Measurements from ENCODE around the gene GIMD1.
"Not testable (repeated sequence)": the region's sequence is repeated elsewhere in the genome, so short reads cannot be mapped to it uniquely, and the experiment has no call there.

Gene GIMD1

DNA sequence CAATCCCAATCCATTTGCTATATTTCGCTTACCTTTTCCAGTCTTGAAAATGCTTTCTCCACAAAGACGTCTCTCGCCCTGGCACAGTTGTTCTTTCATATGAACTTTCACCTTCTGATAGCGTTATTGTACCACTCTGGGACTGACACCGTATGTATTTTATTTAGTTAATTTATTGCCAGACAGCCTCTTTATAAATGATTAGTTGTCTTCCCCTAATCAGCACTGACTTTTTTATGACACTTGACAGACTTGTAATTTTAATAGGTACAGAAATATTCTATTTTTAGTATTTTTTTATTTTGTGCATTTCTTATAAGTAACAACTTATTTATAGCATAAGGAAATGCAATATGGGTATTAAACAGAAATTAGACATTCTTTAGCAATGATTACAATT, at the start of gene GIMD1:
GIMD1 (minus strand) TSS at position 101 of the 400 bp plus-strand sequence. CDS start 1,343 bp downstream, outside the sequence.
- no peak for DNase-seq

GRCh38 chr4:106414366-106414765, 45.8 kb upstream of the GIMD1 start:
- DNase-seq: no peak

DNA sequence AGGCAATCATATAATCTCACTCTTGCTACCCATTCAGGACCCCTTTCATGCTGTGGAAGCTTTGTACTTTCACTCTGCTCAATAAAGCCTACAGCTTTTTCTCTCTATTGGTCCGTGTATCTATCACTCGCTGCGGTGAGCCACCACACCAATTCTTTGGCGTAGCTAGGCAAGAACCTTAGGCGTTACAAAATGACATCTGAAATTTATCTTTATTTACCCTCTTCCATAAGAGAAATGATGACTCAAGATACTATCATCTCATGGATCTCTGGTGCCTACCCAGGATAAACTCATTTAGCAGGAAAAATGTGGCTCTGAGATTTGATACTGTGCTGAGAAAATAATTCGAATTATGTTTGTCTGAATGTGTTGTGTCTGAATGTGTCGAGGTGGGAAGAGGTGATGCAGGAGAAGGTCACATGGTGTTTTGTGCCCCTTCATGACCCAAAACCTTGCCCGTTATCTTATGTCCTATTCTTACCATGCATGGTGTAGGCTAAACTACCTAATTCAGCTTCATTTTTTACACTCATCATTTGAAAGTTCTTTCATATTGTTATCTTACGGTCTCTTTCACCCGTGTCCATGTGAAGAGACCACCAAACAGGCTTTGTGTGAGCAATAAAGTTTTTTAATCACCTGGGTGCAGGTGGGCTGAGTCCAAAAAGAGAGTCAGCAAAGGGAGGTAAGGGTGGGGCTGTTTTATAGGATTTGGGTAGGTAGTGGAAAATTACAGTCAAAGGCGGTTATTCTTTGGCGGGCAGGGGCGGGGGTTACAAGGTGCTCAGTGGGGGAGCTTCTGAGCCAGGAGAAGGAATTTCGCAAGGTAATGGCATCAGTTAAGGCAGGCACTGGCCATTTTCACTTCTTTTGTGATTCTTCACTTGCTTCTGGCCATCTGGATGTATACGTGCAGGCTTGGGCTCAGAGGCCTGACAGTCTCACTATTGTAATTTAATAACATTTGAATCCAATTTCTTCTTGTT, 41.6 kb upstream of the GIMD1 start:
- no peak for DNase-seq

- DNase-seq: not testable (repeated sequence)
Measured at GRCh38 chr4:106408004-106408403, 39.4 kb upstream of the GIMD1 start.

DNA sequence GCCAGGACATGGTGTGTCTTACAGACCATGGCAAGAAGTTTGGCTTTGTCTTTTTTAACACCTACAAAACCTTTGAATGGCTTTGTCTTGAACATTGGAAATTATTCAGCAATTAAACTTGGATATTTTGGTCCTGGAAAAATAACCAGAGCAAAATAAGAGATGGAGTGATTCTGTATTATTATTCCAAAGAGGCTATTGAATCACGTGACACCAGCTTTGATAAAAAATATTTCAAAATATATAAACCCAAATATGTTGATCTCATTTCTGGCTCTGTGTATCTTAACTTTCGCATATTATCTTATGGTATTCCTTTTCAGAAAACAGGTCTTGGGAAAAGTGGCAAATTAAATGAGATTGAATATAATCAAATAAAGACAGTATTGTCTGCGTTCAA, 32.6 kb upstream of the GIMD1 start:
- no peak for DNase-seq

GRCh38 chr4:106398898-106399297, 30.3 kb upstream of the GIMD1 start:
- not testable (repeated sequence) for DNase-seq

DNA sequence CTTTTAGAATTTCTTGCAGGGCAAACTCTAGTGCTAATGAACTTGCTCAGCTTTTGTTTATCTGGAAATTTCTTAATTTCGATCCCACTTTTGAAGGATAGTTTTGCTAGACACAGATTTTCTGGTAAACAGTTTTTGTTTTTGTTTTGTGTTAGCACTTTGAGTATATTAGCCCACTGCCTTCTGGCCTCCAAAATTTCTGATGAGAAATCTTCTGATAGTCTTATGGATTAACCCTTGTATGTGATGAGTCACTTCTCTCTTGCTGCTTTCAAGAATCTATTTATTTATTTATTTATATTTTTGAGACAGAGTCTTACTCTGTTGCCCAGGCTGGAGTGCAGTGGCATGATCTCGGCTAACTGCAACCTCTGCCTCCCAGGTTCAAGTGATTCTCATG, 27.0 kb upstream of the GIMD1 start:
- no peak for DNase-seq

DNA sequence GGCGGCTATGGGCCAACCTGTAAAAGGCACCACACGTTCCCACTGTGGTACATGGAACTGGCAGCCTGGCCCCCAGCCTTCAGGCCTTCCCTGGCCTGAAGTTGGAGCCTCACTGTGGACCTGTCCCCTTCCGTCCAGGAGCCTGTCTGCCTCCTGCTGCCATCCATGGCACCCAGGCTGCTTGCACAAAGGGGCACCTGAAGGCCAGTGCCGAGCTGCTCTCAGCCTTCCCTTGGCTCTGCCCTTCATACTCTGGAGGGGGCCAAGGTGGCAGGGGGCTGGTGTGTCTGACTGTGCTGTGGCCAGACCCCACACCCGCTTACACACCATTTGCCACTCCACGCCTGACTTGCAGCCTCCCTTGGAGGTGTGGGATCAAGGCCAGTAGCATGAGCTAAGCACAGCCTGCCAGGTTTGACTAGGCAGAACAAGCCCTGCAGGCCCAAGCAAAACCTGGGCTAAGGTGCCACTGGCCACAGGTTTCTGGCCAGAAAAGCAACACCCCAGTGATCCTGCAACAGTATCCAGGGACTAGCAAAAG, 17.3 kb upstream of the GIMD1 start:
- no peak for DNase-seq

DNA sequence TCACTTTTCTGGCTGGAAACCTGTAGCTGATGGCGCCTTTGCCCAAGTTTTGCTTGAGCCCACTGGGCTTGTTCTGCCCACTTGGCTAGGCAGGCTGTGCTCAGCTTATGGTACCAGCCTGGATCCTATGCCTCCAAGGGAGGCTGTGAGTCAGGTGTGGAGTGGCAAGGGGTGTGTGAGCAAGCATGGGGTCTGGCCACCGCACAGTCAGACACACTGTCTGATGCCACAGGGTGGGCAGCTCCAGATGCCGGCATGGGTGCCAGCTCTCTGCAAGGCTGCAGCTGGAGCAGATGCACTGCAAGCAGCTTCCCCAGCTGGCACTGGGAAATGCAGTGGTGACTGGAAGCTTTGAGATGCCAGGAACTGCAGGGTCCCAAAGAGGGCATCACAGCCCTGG, 16.3 kb upstream of the GIMD1 start:
- DNase-seq: no peak

DNA sequence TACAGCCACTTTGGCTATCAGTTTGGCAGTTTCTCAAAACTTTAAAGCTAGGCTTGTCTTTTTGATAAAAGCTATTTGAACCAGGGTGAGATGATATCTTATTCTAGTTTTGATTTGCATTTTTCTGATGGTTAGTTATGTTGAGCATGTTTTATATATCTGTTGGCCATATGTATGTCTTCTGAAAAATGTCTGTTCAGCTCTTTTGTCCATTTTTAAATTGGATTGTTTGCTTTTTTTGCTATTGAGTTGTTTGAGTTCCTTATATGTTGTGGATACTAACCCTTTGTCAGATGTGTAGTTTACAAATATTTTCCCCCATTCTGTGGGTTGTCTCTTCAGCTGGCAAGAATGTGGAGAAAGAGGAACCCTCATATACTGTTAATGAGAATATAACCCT, 11.6 kb upstream of the GIMD1 start:
- DNase-seq: no peak

DNA sequence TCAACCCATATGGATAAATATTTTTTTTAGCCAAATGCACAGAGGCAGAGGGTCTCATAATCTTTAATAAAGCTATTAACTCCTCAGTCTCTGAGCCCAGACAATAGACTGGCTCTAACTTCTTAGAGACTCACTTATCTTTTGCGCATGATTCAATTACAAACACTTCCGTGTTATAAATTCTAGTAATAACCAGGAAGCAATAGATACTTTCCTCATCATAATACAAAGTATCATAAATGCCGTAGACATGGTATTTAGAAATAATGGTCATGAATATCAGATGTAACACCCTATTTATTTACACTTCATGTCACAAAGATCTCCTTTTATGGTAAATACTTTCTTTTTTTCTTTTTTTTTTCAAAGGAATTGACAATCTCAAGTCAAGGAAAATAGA, 4.4 kb upstream of the GIMD1 start:
- no peak for DNase-seq

DNA sequence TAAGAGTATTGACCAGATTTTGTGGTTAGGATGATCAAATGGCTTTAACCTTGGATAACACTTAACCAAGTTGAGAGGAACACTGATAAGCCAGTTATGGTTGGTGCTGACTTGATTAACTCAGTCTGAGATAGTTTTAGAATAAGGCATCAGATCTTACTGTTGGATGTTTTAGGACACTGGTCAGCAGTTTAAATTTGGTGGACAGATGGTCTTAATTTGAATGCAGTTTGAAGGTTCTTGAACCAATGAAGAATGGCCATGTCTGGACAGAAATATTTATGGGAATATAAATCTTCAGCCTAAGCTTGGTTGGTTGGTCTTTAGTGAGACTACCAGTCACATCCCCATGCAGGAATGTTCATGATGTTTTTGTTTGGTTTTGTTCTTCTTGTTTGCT, 2.6 kb upstream of the GIMD1 start:
- DNase-seq: no peak

DNA sequence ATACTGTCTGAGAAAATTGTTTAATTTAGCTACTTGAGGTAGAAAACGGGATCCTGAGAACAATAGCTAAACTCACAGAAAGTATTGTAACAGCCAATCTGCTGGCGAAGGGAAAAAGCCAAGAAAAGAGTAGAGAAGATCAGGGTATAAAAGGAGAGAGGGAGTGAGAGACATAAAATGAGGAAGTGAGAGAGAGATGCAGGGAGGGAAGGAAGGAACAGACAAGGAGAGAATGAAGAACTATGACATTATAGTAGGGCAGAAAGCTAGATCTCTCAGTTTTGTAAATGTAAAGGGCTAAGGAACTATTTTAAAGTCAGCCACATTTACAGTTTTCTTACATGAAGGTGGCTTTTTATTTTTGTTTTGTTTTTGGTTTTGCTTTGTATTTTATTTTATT, 1.6 kb upstream of the GIMD1 start:
- no peak for DNase-seq

DNA sequence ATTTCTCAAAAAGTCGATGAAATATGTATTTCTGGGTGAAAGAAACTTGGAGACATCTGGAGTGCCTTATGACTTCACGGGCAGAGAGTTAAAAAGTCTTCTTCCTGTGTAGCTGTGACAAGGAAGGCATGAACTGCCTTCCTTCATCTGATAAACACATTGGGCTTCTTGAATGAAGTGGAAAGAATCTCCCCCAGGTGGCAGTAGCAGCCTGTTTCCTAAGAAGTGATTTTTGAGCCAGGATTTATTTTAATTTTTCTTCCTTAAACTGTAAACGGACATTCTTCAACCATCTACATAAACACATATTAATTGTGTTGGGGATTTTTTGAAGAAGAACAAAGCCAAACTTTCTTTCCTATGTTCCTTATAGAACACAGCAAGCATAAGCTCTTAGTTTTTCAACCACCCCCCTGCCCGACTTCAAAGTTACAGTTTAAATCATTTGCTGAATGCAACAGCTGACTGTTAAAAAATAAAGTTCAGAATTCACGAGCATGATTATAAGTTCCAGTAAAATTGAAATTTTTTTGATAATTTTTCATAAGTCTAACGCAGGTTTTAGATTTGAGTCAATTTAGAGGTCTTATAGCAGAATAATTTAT, 980 bp upstream of the GIMD1 start:
- DNase-seq: peak in 1 of 2 donors; percentile 18

GRCh38 chr4:106367072-106367471, 1.5 kb downstream of the GIMD1 start:
- DNase-seq: no peak

DNA sequence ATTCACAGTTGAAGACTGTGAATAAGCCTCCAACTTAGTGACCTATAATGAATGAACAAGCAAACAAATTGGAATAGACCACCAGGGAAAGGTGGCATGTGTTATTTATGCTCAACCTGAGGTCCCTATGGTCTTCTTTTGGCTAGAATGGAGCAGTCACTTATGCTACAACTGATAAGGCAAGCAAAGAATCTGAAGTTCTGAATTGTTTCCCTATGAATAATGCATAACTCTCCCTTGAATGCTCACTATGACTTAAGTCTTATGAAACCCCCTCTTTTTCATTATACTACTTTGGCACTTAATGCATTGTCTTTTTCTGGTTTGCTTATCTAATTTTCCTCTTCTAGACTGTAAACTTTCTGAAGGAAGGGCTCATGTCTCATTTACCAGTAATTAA, 2.6 kb downstream of the GIMD1 start:
- DNase-seq: no peak

DNA sequence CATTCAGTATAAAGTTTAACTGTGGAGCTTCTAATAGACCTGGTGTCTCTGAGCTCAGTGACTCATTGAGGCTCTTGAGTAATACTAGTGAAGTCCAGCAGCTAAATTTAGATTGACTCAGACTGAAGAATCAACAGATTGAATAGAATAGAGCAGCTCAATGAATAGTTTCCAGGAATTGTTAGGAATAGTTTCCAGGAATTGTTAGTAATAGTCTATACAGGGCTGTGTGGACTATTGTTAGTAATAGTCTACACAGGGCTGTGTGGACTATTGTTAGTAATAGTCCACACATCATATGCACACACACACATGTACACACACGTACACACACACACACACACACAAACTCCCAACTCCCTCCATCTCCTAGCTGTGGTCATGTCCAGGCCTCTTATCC, 3.0 kb downstream of the GIMD1 start:
- no peak for DNase-seq

- no peak for DNase-seq
Measured at GRCh38 chr4:106364282-106364681, 4.3 kb downstream of the GIMD1 start.

DNA sequence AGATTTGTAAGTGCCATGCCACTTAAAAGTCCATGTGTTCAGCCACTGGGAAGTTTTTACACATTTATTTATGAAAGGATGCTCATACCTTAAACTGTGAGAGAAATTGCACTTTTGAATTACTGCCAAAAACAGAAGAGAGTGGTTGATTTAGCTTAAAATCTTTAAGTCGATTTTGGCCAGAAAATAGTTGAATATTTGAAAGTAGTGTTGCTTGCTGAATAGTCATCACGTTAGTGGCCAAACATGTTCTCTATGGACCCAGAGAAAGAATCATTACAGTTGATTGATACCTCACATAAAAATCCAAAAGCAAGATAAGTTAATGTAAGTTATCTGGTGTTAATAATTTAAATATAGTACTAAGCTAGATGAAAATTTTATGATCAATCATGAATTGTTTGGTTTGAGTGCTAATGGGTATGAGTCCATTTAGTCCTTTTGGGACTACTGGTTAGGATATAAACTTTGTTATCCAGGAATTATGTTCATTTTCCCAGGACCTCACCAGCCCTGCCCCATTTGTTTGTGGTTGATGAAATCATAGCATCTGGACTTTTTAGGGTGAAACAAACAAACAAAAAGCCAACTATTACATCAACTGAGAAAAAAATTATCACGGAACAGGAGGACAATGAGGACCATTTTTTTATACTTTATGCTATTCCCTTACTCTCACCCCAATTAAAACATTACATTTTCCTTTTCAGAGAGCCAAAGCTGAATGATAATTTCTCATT, 6.3 kb downstream of the GIMD1 start:
- no peak for DNase-seq

DNA sequence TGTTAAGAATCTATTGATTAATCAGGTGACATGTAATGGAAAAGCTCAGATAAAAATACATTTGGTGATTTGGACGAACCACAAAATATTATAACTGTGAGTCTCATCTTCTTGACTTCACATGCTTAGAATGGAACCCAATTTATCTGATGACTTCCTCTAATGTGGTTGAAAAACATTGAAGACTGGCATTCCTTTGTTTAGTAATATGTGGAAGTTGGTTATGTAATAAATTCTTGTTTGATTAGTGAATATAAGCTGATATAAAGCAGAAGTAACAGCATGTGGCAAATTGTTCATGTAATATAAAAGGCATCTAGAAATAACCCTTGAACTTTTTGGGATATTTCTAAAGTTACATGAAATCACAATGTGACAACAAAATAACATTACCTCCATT, 9.7 kb downstream of the GIMD1 start:
- DNase-seq: no peak

- no peak for DNase-seq
Measured at GRCh38 chr4:106355193-106355592, 13.4 kb downstream of the GIMD1 start.

DNA sequence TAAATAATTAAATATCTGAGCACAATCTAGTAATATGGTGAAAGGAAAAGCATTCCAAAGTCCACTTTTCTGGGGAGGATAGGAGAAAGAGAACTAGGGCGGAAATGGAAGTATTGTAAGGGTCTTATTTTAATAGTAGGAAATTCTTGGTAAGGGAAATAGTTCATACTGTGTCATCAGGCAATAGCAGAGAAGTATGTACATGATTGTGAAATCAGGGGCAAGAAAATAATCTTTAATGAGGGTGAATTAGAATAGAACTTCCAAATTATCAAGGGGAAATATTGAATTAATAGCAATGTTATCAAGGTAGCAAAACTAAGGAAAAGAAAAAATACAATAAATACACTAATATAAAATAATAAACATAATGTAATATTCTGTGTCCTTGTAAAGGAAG, 14.8 kb downstream of the GIMD1 start:
- no peak for DNase-seq

- no peak for DNase-seq
Measured at GRCh38 chr4:106351016-106351415, 17.6 kb downstream of the GIMD1 start.

Measured in CD4-positive, alpha-beta T cell treated with Interferon alpha-2 for 1 hour (primary cell).